Measurements from ENCODE around the gene FBXO41. TPM values are rescaled to one million over a fixed set of nuclear protein-coding genes. Genes with fewer than 3 reads are reported as not detected.
A peak's percentile ranks its signal among the peaks of the same experiment; 100 is the strongest.

FBXO41 gene
- total RNA-seq, 2 donors from 2014 or later: 3.5 to 6.1 TPM

GRCh38 chr2:73212098-73212447, 72.2 kb downstream of the FBXO41 start:
- TF ChIP-seq CTCF (IDR thresholded peaks at IDR 0.05): no peak
- Histone ChIP-seq H3K27ac (peak overlapping the region; percentile 52 to 81), H3K4me3 (no peak overlapping the region), H3K27me3 (replicated peaks; ENCODE audit: insufficient read depth) (no peaks in the 10 kb centered on the region), H3K4me1 (ENCODE audit: control insufficient read depth in 1 of 2, low read depth in 2 of 2) (peaks cover 15 to 36% of the 10 kb centered on the region in 2 donors), H3K36me3 (no peaks in the 10 kb centered on the region), H3K9me3 (no peaks in the 10 kb centered on the region)
- no peak for ATAC-seq (ENCODE audit: insufficient number of reproducible peaks, low FRiP score, low read depth)
- no peak for DNase-seq (ENCODE audit: low spot score)

DNA sequence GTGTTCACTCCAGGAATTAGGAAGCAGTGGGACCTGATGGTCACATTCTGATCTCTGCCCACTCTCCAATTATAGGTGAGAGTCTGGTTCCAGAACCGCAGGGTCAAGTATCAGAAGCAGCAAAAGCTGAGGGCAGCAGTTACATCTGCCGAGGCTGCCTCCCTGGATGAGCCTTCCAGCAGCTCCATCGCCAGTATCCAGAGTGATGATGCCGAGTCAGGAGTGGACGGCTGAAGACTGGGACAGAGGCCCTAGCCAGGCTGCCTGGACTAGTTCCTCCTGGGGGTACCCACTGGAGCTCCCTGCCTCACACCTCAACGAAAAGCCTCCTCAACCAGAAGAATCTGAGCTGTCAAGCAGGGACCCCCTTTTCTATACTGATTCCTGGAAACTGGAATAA, 73.6 kb downstream of the FBXO41 start:
- no peak for TF ChIP-seq CTCF (IDR thresholded peaks at IDR 0.05)
- H3K36me3 ChIP-seq: no peaks in the 10 kb centered on the region
- no peak overlapping the region for H3K4me3 ChIP-seq
- DNase-seq (ENCODE audit: low spot score) (no peak), ATAC-seq (ENCODE audit: insufficient number of reproducible peaks, low FRiP score, low read depth) (no peak)
- H3K9me3 ChIP-seq: no peaks in the 10 kb centered on the region
- no peaks in the 10 kb centered on the region for H3K27me3 ChIP-seq (replicated peaks; ENCODE audit: insufficient read depth)
- peaks cover 15 to 34% of the 10 kb centered on the region in 2 donors for H3K4me1 ChIP-seq (ENCODE audit: control insufficient read depth in 1 of 2, low read depth in 2 of 2)
- no peak overlapping the region for H3K27ac ChIP-seq

- no peak for TF ChIP-seq CTCF (IDR thresholded peaks at IDR 0.05)
- Histone ChIP-seq H3K4me1 (ENCODE audit: control insufficient read depth in 1 of 2, low read depth in 2 of 2) (peaks cover 14 to 28% of the 10 kb centered on the region in 2 donors), H3K27ac (no peak overlapping the region), H3K27me3 (replicated peaks; ENCODE audit: insufficient read depth) (no peaks in the 10 kb centered on the region), H3K36me3 (no peaks in the 10 kb centered on the region), H3K9me3 (no peaks in the 10 kb centered on the region), H3K4me3 (no peak overlapping the region)
- ATAC-seq (ENCODE audit: insufficient number of reproducible peaks, low FRiP score, low read depth) (no peak), DNase-seq (ENCODE audit: low spot score) (no peak)
Observed at GRCh38 chr2:73210019-73210418, 74.3 kb downstream of the FBXO41 start.

DNA sequence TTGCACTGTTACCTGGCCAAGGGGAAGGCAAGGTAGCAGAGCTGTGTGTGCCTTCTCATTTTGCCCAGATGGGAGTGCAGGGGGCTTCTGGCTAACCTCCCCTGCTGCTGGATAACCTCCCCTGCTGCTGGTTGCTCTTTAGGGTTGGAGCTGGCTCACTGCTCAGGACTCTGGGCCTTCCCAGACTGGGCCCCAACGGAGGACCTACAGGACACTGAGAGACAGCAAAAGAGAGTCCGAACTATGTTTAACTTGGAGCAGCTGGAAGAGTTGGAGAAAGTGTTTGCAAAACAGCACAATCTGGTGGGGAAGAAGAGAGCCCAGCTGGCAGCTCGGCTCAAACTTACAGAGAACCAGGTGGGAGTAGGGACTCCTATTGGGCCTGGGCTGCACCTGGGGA, 76.0 kb downstream of the FBXO41 start:
- peaks cover 12 to 18% of the 10 kb centered on the region in 2 donors for H3K4me1 ChIP-seq (ENCODE audit: control insufficient read depth in 1 of 2, low read depth in 2 of 2)

GRCh38 chr2:73205611-73206010, 78.7 kb downstream of the FBXO41 start:
- Histone ChIP-seq H3K36me3 (no peaks in the 10 kb centered on the region), H3K27me3 (replicated peaks; ENCODE audit: insufficient read depth) (peaks cover 8% of the 10 kb centered on the region), H3K4me3 (no peak overlapping the region), H3K9me3 (no peaks in the 10 kb centered on the region), H3K4me1 (ENCODE audit: control insufficient read depth in 1 of 2, low read depth in 2 of 2) (peaks cover 7 to 18% of the 10 kb centered on the region in 2 donors), H3K27ac (no peak overlapping the region)
- no peak for ATAC-seq (ENCODE audit: insufficient number of reproducible peaks, low FRiP score, low read depth)
- no peak for DNase-seq (ENCODE audit: low spot score)
- no peak for TF ChIP-seq CTCF (IDR thresholded peaks at IDR 0.05)

More for the DNA sequence above, 76.0 kb downstream of the FBXO41 start:
- Histone ChIP-seq H3K36me3 (no peaks in the 10 kb centered on the region), H3K4me3 (no peak overlapping the region), H3K27me3 (replicated peaks; ENCODE audit: insufficient read depth) (peaks cover under 1% of the 10 kb centered on the region), H3K9me3 (no peaks in the 10 kb centered on the region), H3K27ac (no peak overlapping the region)
- no peak for TF ChIP-seq CTCF (IDR thresholded peaks at IDR 0.05)
- DNase-seq (ENCODE audit: low spot score) (no peak), ATAC-seq (ENCODE audit: insufficient number of reproducible peaks, low FRiP score, low read depth) (no peak)

Other genes starting within 250 kb of the FBXO41 start
- gene SFXN5, start 212.8 kb downstream of the FBXO41 start, total RNA-seq: 10 to 100 TPM; 16.6 to 18.1 TPM
- gene RAB11FIP5, start 171.5 kb downstream of the FBXO41 start, total RNA-seq: 10 to 100 TPM; 62.4 to 78.8 TPM
- gene NOTO, start 81.9 kb downstream of the FBXO41 start, total RNA-seq: not detected
- gene SMYD5, start 70.2 kb downstream of the FBXO41 start, total RNA-seq: 10 to 100 TPM; 12.6 to 16.2 TPM
- gene PRADC1, start 51.2 kb downstream of the FBXO41 start, total RNA-seq: 10 to 100 TPM; 19.9 to 24.5 TPM
- gene CCT7, start 50.2 kb downstream of the FBXO41 start, total RNA-seq: 100 to 1,000 TPM; 121 to 144 TPM
- gene EGR4, start 9.1 kb upstream of the FBXO41 start, total RNA-seq: not detected
- gene ALMS1, start 101.4 kb upstream of the FBXO41 start, total RNA-seq: 10 to 100 TPM; 30.7 to 41.6 TPM